HCT116 (cell line): ENCODE data around the gene CLIC6. TPM values are rescaled to one million over a fixed set of nuclear protein-coding genes. Genes with fewer than 3 reads are reported as not detected.

ENCODE experiments used
- ATAC-seq: fragments of 200-7000 bp; cut with Tn5 transposase; 2 replicates; pipeline ENCODE4 v1.9.1; 2020; ENCODE audit warnings: mild to moderate bottlenecking, moderate library complexity
- BruUV-seq: library from RNA; stranded (reverse); fragments of 400-500 nt; replicated peaks from 2 replicates; lab custom pipeline; 2021; lab: Mats Ljungman, UMichigan
- CTCF ChIA-PET: fragments of 300-600 bp; sonication (Branson Sonifier 250); formaldehyde crosslinking; loops from one replicate; lab custom pipeline; 2021; ENCODE audit warnings: antibody characterized with exemption; lab: Charles Lee
- POLR2A ChIA-PET: fragments of 300-600, 350-600 bp; sonication (Branson Sonifier 250); formaldehyde crosslinking; loops from one replicate; lab custom pipeline; 2021; ENCODE audit warnings: antibody characterized with exemption; lab: Charles Lee
- RAD21 ChIA-PET, 2 experiments: fragments of 300-600 bp; sonication (Branson Sonifier 250); formaldehyde crosslinking; loops; one replicate each; lab custom pipeline; 2023; ENCODE audit warnings: low total read pairs in 2 of 2; ENCODE audit not compliant: uncharacterized antibody in 2 of 2, unreplicated experiment in 2 of 2, low non-redundant PET in 1 of 2; lab: Charles Lee
- DNase-seq: peaks from one replicate; pipeline ENCODE4 v3.0.0-alpha.2; 2010; ENCODE audit warnings: low read depth, low spot score
- H2AFZ ChIP-seq: fragments of 200-600 bp; shearing (Covaris generic), sonication (generic); 2 replicates; pipeline ENCODE4 v1.6.1; 2017; ENCODE audit warnings: low read depth, mixed run types, mixed read lengths, antibody characterized with exemption, low read length; ENCODE audit not compliant: poor library complexity, severe bottlenecking
- H3K27ac ChIP-seq: 2 replicates; pipeline ENCODE4 v1.5.1; 2012; ENCODE audit warnings: low read depth, low read length
- H3K27me3 ChIP-seq: fragments of 200-600 bp; sonication (generic); 2 replicates; pipeline ENCODE4 v1.6.1; 2016; ENCODE audit warnings: mixed run types, low read length, mixed read lengths; ENCODE audit not compliant: insufficient read depth
- H3K36me3 ChIP-seq, 2 experiments: fragments of 200-500 bp in 1 of 2; fragments of 200-600 bp in 1 of 2; sonication (Bioruptor generic) in 1 of 2; sonication (generic) in 1 of 2; 2 replicates each; pipeline versions ENCODE4 v1.5.1 to v1.6.1; 2014 to 2016; ENCODE audit warnings: low read length in 2 of 2, inconsistent platforms in 1 of 2, mixed read lengths in 1 of 2, mixed run types in 1 of 2; ENCODE audit not compliant: insufficient read depth in 2 of 2, control insufficient read depth in 1 of 2
- H3K4me1 ChIP-seq, 2 experiments: fragments of 200-600 bp in 1 of 2; sonication (generic) in 1 of 2; 2 replicates each; pipeline versions ENCODE4 v1.5.1 to v1.6.1; 2012 to 2017; ENCODE audit warnings: low read length in 2 of 2, inconsistent platforms in 1 of 2, mild to moderate bottlenecking in 1 of 2, mixed read lengths in 1 of 2, mixed run types in 1 of 2, moderate library complexity in 1 of 2; ENCODE audit not compliant: insufficient read depth in 2 of 2, control insufficient read depth in 1 of 2
- H3K4me2 ChIP-seq: fragments of 200-600 bp; sonication (generic); 2 replicates; pipeline ENCODE4 v1.6.1; 2017; ENCODE audit warnings: mixed run types, low read length, mixed read lengths
- H3K4me3 ChIP-seq, 2 experiments: fragments of 200-600 bp in 1 of 2; sonication (generic) in 1 of 2; replicated peaks in 1 of 2; 2 replicates each; pipeline ENCODE4 v1.5.1; 2011 to 2016; ENCODE audit warnings: low read length in 2 of 2, control low read depth in 1 of 2, low read depth in 1 of 2, mild to moderate bottlenecking in 1 of 2, mixed read lengths in 1 of 2, mixed run types in 1 of 2
- H3K79me2 ChIP-seq: fragments of 200-600 bp; sonication (generic); 2 replicates; pipeline ENCODE4 v1.6.1; 2017; ENCODE audit warnings: mild to moderate bottlenecking, mixed run types, low read length, moderate library complexity, mixed read lengths; ENCODE audit not compliant: insufficient read depth
- H3K9ac ChIP-seq: fragments of 200-600 bp; sonication (generic); 2 replicates; pipeline ENCODE4 v1.6.1; 2016; ENCODE audit warnings: low read length, mixed read lengths
- H3K9me2 ChIP-seq: fragments of 200-600 bp; sonication (generic), shearing (Covaris generic); 2 replicates; pipeline ENCODE4 v1.6.1; 2017; ENCODE audit warnings: mixed run types, mild to moderate bottlenecking, moderate library complexity; ENCODE audit not compliant: insufficient read depth
- H3K9me3 ChIP-seq, 2 experiments: fragments of 200-500 bp in 1 of 2; fragments of 200-600 bp in 1 of 2; sonication (Bioruptor generic) in 1 of 2; sonication (generic) in 1 of 2; 2 replicates each; pipeline ENCODE4 v1.6.1; 2014 to 2017; ENCODE audit warnings: low read length in 2 of 2, mixed read lengths in 2 of 2, inconsistent platforms in 1 of 2, low read depth in 1 of 2, mild to moderate bottlenecking in 1 of 2, mixed run types in 1 of 2, moderate library complexity in 1 of 2; ENCODE audit not compliant: control insufficient read depth in 1 of 2, insufficient read depth in 1 of 2
- H4K20me1 ChIP-seq: fragments of 200-600 bp; sonication (generic), shearing (Covaris generic); 2 replicates; pipeline ENCODE4 v1.6.1; 2017; ENCODE audit warnings: mixed run types, mild to moderate bottlenecking, moderate library complexity; ENCODE audit not compliant: insufficient read depth
- EZH2 ChIP-seq: fragments of 200-600 bp; sonication (generic); IDR thresholded peaks from 2 replicates; pipeline ENCODE4 v1.6.1; 2017; ENCODE audit warnings: antibody characterized with exemption, mixed run types
- POLR2A ChIP-seq: IDR thresholded peaks from 2 replicates; pipeline ENCODE4 v1.7.0; 2011; ENCODE audit warnings: borderline replicate concordance; ENCODE audit not compliant: insufficient read depth, insufficient read length; ENCODE audit errors: extremely low read depth
- RAD21 ChIP-seq: IDR thresholded peaks from 2 replicates; pipeline ENCODE4 v1.6.1; 2012; ENCODE audit warnings: low read depth, mild to moderate bottlenecking
- SIN3A ChIP-seq: IDR thresholded peaks from 2 replicates; pipeline ENCODE4 v1.6.1; 2012; ENCODE audit warnings: low read depth
- SP1 ChIP-seq: IDR thresholded peaks from 2 replicates; pipeline ENCODE4 v1.6.1; 2012; ENCODE audit warnings: low read depth
- ZFX ChIP-seq: fragments of 450-650 bp; IDR thresholded peaks from 2 replicates; pipeline ENCODE4 v1.6.1; 2017
- intact Hi-C: fragments of 100-400 bp; cut with micrococcal nuclease; formaldehyde crosslinking; loops from 2 replicates; pipeline ENCODE4 v1.10.0; 2022
- total RNA-seq: library from RNA; stranded (reverse); gene quantifications from one replicate; pipeline ENCODE4 v1.2.1, GENCODE V29; 2021; ENCODE audit not compliant: unreplicated experiment
- TF ChIP-seq, protein P1 (sequence below), 3 experiments: fragments of 200-600 bp in 1 of 3; sonication (generic) in 1 of 3; IDR thresholded peaks in 2 of 3; conservative IDR thresholded peaks in 1 of 3; 2 replicates each; pipeline ENCODE4 v1.5.1; 2012 to 2017; ENCODE audit warnings: low read depth in 2 of 3, low read length in 2 of 3, antibody characterized with exemption in 1 of 3, borderline replicate concordance in 1 of 3, control low read depth in 1 of 3, mild to moderate bottlenecking in 1 of 3, mixed read lengths in 1 of 3, mixed run types in 1 of 3, moderate library complexity in 1 of 3; ENCODE audit not compliant: insufficient read depth in 1 of 3
- TF ChIP-seq, protein P2 (sequence below): IDR thresholded peaks from 2 replicates; pipeline ENCODE4 v1.6.1; 2011; ENCODE audit warnings: mild to moderate bottlenecking, low read length, moderate library complexity; ENCODE audit not compliant: insufficient replicate concordance; ENCODE audit errors: extremely low read depth
- TF ChIP-seq, protein P3 (sequence below): IDR thresholded peaks from 2 replicates; pipeline ENCODE4 v1.6.1; 2012; ENCODE audit warnings: low read depth
- TF ChIP-seq, protein P4 (sequence below): IDR thresholded peaks from 2 replicates; pipeline ENCODE4 v1.6.1; 2012

CLIC6 gene
- total RNA-seq, 1 experiment from 2014 or later: 0.05 TPM

DNA sequence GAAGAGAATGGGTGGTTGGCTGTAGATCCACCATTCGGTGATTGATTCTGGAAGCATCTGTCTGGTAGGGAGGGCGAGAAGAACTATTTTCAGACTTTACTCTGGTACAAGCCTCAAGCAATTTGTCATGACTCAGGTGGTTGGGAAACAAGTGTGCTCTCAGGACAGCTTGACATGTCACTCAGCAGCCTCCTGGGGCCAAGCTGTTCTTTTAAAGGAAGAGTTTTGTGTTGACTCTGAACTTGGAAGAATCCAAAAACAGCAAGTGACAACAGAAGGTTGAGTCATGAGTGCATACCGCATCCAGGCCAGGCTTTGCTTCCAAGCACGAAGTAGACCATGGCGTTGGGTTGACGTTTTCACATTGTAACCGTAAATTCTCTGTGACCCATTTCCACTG is 65.9 kb downstream of the CLIC6 start:
- no peaks in the 10 kb centered on the region for H3K27me3 ChIP-seq
- H3K4me3 ChIP-seq: no peak overlapping the region
- H3K9me2 ChIP-seq: no peaks in the 10 kb centered on the region
- no TSS peak for BruUV-seq
- TF ChIP-seq, protein P1, sequence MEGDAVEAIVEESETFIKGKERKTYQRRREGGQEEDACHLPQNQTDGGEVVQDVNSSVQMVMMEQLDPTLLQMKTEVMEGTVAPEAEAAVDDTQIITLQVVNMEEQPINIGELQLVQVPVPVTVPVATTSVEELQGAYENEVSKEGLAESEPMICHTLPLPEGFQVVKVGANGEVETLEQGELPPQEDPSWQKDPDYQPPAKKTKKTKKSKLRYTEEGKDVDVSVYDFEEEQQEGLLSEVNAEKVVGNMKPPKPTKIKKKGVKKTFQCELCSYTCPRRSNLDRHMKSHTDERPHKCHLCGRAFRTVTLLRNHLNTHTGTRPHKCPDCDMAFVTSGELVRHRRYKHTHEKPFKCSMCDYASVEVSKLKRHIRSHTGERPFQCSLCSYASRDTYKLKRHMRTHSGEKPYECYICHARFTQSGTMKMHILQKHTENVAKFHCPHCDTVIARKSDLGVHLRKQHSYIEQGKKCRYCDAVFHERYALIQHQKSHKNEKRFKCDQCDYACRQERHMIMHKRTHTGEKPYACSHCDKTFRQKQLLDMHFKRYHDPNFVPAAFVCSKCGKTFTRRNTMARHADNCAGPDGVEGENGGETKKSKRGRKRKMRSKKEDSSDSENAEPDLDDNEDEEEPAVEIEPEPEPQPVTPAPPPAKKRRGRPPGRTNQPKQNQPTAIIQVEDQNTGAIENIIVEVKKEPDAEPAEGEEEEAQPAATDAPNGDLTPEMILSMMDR (IDR thresholded peaks at IDR 0.05 in 2 of 3, conservative IDR thresholded peaks at IDR 0.05 in 1 of 3; ENCODE audit: borderline replicate concordance in 1 of 3, insufficient read depth in 1 of 3, low read depth in 2 of 3, low read length in 2 of 3): no peak
- no peak overlapping the region for H3K4me2 ChIP-seq
- no peaks in the 10 kb centered on the region for H4K20me1 ChIP-seq
- no peaks in the 10 kb centered on the region for H3K79me2 ChIP-seq
- ChIA-PET POLR2A (no interaction called here), RAD21 (interaction anchor here in 1 of 2 experiments (1.5 kb wide), 1 partner anchor 11 kb away, joined by 3 read pairs; no protein-coding TSS in a partner anchor), CTCF (interaction anchor here (1.0 kb wide), 1 partner anchor 11 kb away, joined by 3 read pairs; no protein-coding TSS in a partner anchor)
- DNase-seq: no peak
- no peak for ATAC-seq
- H3K4me1 ChIP-seq: no peaks in the 10 kb centered on the region
- no peaks in the 10 kb centered on the region for H3K36me3 ChIP-seq
- no peak overlapping the region for H3K27ac ChIP-seq
- intact Hi-C loops: no loop called here
- H3K9ac ChIP-seq: no peak overlapping the region
- H3K9me3 ChIP-seq: no peaks in the 10 kb centered on the region
- H2AFZ ChIP-seq: no peak overlapping the region

DNA sequence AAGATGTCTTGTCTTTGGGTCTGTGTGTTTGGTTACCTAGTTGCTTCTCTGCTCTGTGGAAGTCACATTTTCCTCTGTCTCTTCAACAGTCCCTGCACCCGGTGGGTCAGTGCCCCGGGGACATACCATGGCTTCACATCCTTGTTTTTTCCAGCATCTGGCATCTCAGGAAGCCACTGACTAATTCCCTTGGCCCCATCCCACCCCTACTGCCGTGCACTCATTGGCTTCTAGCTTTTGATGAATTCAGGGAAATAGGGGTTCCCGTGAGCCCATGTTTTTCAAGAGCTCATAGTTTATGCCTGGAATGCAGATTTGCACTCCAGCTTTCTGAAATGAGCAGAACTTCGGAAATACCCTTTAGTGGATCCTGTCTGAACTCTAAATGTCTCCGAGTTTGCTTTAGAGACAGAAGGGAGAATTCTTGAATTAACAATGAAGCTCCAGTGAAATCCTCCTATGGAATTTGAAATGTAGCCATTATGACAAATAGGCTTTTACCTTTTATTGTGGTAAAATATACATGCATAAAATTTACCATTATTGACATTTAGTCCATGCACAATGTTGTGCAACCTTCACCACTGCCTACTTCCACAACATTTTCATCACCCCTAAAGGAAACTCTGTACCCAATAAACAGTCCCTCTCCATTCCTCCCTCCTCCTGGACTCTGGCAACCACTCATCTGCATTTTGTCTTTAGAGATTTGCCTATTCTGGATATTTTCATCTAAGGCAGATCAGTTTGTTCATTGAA is 67.5 kb downstream of the CLIC6 start:
- no peak for DNase-seq
- Histone ChIP-seq H4K20me1 (no peaks in the 10 kb centered on the region), H3K36me3 (no peaks in the 10 kb centered on the region), H3K9ac (no peak overlapping the region), H3K9me2 (no peaks in the 10 kb centered on the region), H3K4me2 (no peak overlapping the region), H2AFZ (no peak overlapping the region), H3K4me3 (no peak overlapping the region), H3K9me3 (no peaks in the 10 kb centered on the region), H3K4me1 (no peaks in the 10 kb centered on the region), H3K79me2 (no peaks in the 10 kb centered on the region), H3K27ac (no peak overlapping the region), H3K27me3 (no peaks in the 10 kb centered on the region; the same call in 1 of the 2 replicates)
- intact Hi-C loops: no loop called here
- ChIA-PET CTCF (interaction anchor here (1.1 kb wide), 1 partner anchor 9 kb away, joined by 4 read pairs; no protein-coding TSS in a partner anchor), RAD21 (interaction anchor here in 1 of 2 experiments (1.5 kb wide), 1 partner anchor 9 kb away, joined by 3 read pairs; no protein-coding TSS in a partner anchor), POLR2A (no interaction called here)
- BruUV-seq: no TSS peak
- no peak for ATAC-seq
- TF ChIP-seq, protein P2, sequence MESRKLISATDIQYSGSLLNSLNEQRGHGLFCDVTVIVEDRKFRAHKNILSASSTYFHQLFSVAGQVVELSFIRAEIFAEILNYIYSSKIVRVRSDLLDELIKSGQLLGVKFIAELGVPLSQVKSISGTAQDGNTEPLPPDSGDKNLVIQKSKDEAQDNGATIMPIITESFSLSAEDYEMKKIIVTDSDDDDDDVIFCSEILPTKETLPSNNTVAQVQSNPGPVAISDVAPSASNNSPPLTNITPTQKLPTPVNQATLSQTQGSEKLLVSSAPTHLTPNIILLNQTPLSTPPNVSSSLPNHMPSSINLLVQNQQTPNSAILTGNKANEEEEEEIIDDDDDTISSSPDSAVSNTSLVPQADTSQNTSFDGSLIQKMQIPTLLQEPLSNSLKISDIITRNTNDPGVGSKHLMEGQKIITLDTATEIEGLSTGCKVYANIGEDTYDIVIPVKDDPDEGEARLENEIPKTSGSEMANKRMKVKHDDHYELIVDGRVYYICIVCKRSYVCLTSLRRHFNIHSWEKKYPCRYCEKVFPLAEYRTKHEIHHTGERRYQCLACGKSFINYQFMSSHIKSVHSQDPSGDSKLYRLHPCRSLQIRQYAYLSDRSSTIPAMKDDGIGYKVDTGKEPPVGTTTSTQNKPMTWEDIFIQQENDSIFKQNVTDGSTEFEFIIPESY: no peak
- TF ChIP-seq POLR2A: no peak
- TF ChIP-seq, protein P3, sequence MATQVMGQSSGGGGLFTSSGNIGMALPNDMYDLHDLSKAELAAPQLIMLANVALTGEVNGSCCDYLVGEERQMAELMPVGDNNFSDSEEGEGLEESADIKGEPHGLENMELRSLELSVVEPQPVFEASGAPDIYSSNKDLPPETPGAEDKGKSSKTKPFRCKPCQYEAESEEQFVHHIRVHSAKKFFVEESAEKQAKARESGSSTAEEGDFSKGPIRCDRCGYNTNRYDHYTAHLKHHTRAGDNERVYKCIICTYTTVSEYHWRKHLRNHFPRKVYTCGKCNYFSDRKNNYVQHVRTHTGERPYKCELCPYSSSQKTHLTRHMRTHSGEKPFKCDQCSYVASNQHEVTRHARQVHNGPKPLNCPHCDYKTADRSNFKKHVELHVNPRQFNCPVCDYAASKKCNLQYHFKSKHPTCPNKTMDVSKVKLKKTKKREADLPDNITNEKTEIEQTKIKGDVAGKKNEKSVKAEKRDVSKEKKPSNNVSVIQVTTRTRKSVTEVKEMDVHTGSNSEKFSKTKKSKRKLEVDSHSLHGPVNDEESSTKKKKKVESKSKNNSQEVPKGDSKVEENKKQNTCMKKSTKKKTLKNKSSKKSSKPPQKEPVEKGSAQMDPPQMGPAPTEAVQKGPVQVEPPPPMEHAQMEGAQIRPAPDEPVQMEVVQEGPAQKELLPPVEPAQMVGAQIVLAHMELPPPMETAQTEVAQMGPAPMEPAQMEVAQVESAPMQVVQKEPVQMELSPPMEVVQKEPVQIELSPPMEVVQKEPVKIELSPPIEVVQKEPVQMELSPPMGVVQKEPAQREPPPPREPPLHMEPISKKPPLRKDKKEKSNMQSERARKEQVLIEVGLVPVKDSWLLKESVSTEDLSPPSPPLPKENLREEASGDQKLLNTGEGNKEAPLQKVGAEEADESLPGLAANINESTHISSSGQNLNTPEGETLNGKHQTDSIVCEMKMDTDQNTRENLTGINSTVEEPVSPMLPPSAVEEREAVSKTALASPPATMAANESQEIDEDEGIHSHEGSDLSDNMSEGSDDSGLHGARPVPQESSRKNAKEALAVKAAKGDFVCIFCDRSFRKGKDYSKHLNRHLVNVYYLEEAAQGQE: no peak
- TF ChIP-seq EZH2: no peak
- TF ChIP-seq, protein P4, sequence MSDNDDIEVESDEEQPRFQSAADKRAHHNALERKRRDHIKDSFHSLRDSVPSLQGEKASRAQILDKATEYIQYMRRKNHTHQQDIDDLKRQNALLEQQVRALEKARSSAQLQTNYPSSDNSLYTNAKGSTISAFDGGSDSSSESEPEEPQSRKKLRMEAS: no peak
- no peak for TF ChIP-seq SP1
- no peak for TF ChIP-seq ZFX
- TF ChIP-seq RAD21: no peak
- no peak for TF ChIP-seq SIN3A
